HepG2 (cell line): Measurements from ENCODE around the gene COMP. TPM values are rescaled to one million over a fixed set of nuclear protein-coding genes. Genes with fewer than 3 reads are reported as not detected.

Experiments
- ATAC-seq: fragments of 200-7000 bp; cut with Tn5 transposase; 3 replicates; pipeline ENCODE4 v1.9.1; 2020; ENCODE audit warnings: mild to moderate bottlenecking, moderate library complexity
- BruUV-seq: library from RNA; stranded (reverse); fragments of 400-500 nt; replicated peaks from 2 replicates; lab custom pipeline; 2021; lab: Mats Ljungman, UMichigan
- CTCF ChIA-PET: fragments of 300-600 bp; formaldehyde crosslinking; extraction: SDS; loops from one replicate; lab custom pipeline; 2021; ENCODE audit warnings: low total read pairs, inconsistent platforms, low intra/inter-chr PET ratio; lab: Yijun Ruan, JAX
- POLR2A ChIA-PET: fragments of 350-600 bp; sonication (Branson Sonifier 250); formaldehyde crosslinking; loops from one replicate; lab custom pipeline; 2020; ENCODE audit warnings: antibody characterized with exemption, inconsistent platforms; lab: Yijun Ruan, JAX
- DNase-seq: peaks from one replicate; pipeline ENCODE4 v3.0.0-alpha.2; 2015; ENCODE audit warnings: low spot score
- FAIRE-seq: peaks from 3 replicates; lab custom pipeline; 2011; peaks lifted over from hg19 to GRCh38; lab: Jason Lieb, UNC
- H2AFZ ChIP-seq: one replicate; pipeline ENCODE4 v1.6.1; 2011; ENCODE audit warnings: low read length, inconsistent platforms
- H3K27ac ChIP-seq: fragments of 300-600 bp; 3 replicates; pipeline ENCODE4 v1.8.0; 2011; ENCODE audit warnings: mixed run types, mild to moderate bottlenecking, mixed read lengths, low read length, inconsistent platforms; ENCODE audit not compliant: insufficient read depth; ENCODE audit errors: extremely low read length
- H3K27me3 ChIP-seq, 2 experiments: fragments of 200-600 bp in 1 of 2; 2 replicates in 1 of 2; 3 replicates in 1 of 2; pipeline versions ENCODE4 v1.6.0 to v1.8.0; 2011; ENCODE audit warnings: low read length in 2 of 2, mild to moderate bottlenecking in 2 of 2, moderate library complexity in 2 of 2, inconsistent platforms in 1 of 2; ENCODE audit not compliant: insufficient read depth in 2 of 2, control insufficient read depth in 1 of 2
- H3K36me3 ChIP-seq, 2 experiments: fragments of 200-600 bp in 1 of 2; replicated peaks in 1 of 2; 2 replicates in 1 of 2; 3 replicates in 1 of 2; pipeline versions ENCODE4 v1.5.1 to v1.8.0; 2011; ENCODE audit warnings: low read length in 2 of 2, inconsistent platforms in 1 of 2; ENCODE audit not compliant: insufficient read depth in 2 of 2, control insufficient read depth in 1 of 2
- H3K4me1 ChIP-seq: 2 replicates; pipeline ENCODE4 v1.5.1; 2012; ENCODE audit warnings: low read length, inconsistent platforms; ENCODE audit not compliant: insufficient read depth
- H3K4me2 ChIP-seq: 2 replicates; pipeline ENCODE4 v1.6.0; 2011; ENCODE audit warnings: low read depth, low read length, inconsistent platforms
- H3K4me3 ChIP-seq, 3 experiments: fragments of 200-600 bp in 1 of 3; sonication (generic), shearing (Covaris generic) in 1 of 3; replicated peaks in 1 of 3; 2 replicates each; pipeline ENCODE4 v1.5.1; 2011 to 2016; ENCODE audit warnings: low read length in 3 of 3, inconsistent platforms in 2 of 3, low read depth in 2 of 3, mild to moderate bottlenecking in 2 of 3, control low read depth in 1 of 3, mixed read lengths in 1 of 3; ENCODE audit not compliant: insufficient read depth in 1 of 3
- H3K79me2 ChIP-seq: one replicate; pipeline ENCODE4 v1.6.1; 2011; ENCODE audit warnings: low read length, inconsistent platforms; ENCODE audit not compliant: insufficient read depth
- H3K9ac ChIP-seq: 2 replicates; pipeline ENCODE4 v1.6.0; 2011; ENCODE audit warnings: mild to moderate bottlenecking, low read depth, low read length, inconsistent platforms; ENCODE audit not compliant: insufficient read depth
- H3K9me3 ChIP-seq: 2 replicates; pipeline ENCODE4 v1.5.1; 2012; ENCODE audit warnings: mild to moderate bottlenecking, low read length
- H4K20me1 ChIP-seq: 2 replicates; pipeline ENCODE4 v1.6.0; 2011; ENCODE audit warnings: inconsistent platforms, mild to moderate bottlenecking, low read length, moderate library complexity; ENCODE audit not compliant: insufficient read depth
- FOXA1 ChIP-seq, 2 experiments: fragments of 450-650 bp in 1 of 2; sonication (generic) in 1 of 2; formaldehyde crosslinking in 1 of 2; IDR thresholded peaks; 2 replicates each; pipeline versions ENCODE4 v1.4.0 to v1.6.1; 2016 to 2020; ENCODE audit warnings: missing genetic modification reagents in 1 of 2
- GPN1 ChIP-seq: sonication (generic); formaldehyde crosslinking; IDR thresholded peaks from 2 replicates; pipeline ENCODE4 v1.5.1; 2020; ENCODE audit warnings: missing genetic modification reagents, borderline replicate concordance
- MLLT10 ChIP-seq: sonication (generic); formaldehyde crosslinking; IDR thresholded peaks from 2 replicates; pipeline ENCODE4 v1.4.0; 2020; ENCODE audit warnings: missing genetic modification reagents
- THYN1 ChIP-seq: sonication (generic); formaldehyde crosslinking; IDR thresholded peaks from 2 replicates; pipeline ENCODE4 v1.8.1; 2023; ENCODE audit warnings: low read depth, mild to moderate bottlenecking, moderate library complexity, missing genetic modification reagents, borderline replicate concordance
- ZNF276 ChIP-seq: sonication (generic); formaldehyde crosslinking; IDR thresholded peaks from 2 replicates; pipeline ENCODE4 v1.4.0; 2020; ENCODE audit warnings: mild to moderate bottlenecking, low read depth, missing genetic modification reagents
- ZNF713 ChIP-seq: sonication (generic); formaldehyde crosslinking; IDR thresholded peaks from 2 replicates; pipeline ENCODE4 v1.4.0; 2020; ENCODE audit warnings: mild to moderate bottlenecking, missing genetic modification reagents
- ZNF878 ChIP-seq: sonication (generic); formaldehyde crosslinking; IDR thresholded peaks from 2 replicates; pipeline ENCODE4 v1.8.1; 2023; ENCODE audit warnings: mild to moderate bottlenecking, missing genetic modification reagents, moderate library complexity
- in situ Hi-C: cut with HindIII; loops from 2 replicates; pipeline ENCODE4 v1.10.0; 2017; ENCODE audit warnings: low pct_unique_long_range_greater_than_20kb; ENCODE audit not compliant: extremely low pct_ligation_motif_present
- intact Hi-C: fragments of 100-400 bp; cut with micrococcal nuclease; formaldehyde crosslinking; loops from one replicate; pipeline ENCODE4 v1.10.0; 2022; ENCODE audit not compliant: unreplicated experiment
- polyA plus RNA-seq, 8 experiments: library from polyadenylated mRNA; depleted of rRNA in 3 of 8; stranded (reverse) in 7 of 8; unstranded in 1 of 8; fragments of >200 nt; fragmentation: Illumina TruSeq in 4 of 8; extraction: Trizol in 4 of 8; gene quantifications; 2 replicates each; pipeline versions ENCODE4 v1.2.1 to v1.2.3, GENCODE V29; 2011 to 2016; ENCODE audit warnings: low read depth in 4 of 8, missing spikeins in 1 of 8, mixed read lengths in 1 of 8; ENCODE audit not compliant: insufficient read depth in 1 of 8
- total RNA-seq, 5 experiments: library from RNA; depleted of rRNA; stranded (reverse); fragments of >200 nt; fragmentation: Illumina TruSeq; extraction: Trizol; gene quantifications; 2 replicates each; pipeline ENCODE4 v1.2.3, GENCODE V29; 2016; ENCODE audit warnings: low read depth in 1 of 5
- TF ChIP-seq, protein P1 (sequence below): sonication (generic); formaldehyde crosslinking; IDR thresholded peaks from 2 replicates; pipeline ENCODE4 v1.5.0; 2020; ENCODE audit warnings: mild to moderate bottlenecking, missing genetic modification reagents, borderline replicate concordance
- TF ChIP-seq, protein P2 (sequence below): sonication (generic); formaldehyde crosslinking; IDR thresholded peaks from 2 replicates; pipeline ENCODE4 v1.4.0; 2020; ENCODE audit warnings: missing genetic modification reagents, borderline replicate concordance

COMP gene
- total and polyA plus RNA-seq, 2 of the 13 experiments (the other 11 are each of a cell fraction or from before 2014, with no cell fraction given) = 0.04 to 0.13 TPM

GRCh38 chr19:18799389-18799970 lies 8.4 kb upstream of the COMP start:
- Histone ChIP-seq H3K27me3 (peaks cover 2 to 19% of the 10 kb centered on the region in 2 experiments; a peak in 3 of 5 replicates), H4K20me1 (no peaks in the 10 kb centered on the region), H2AFZ (no peak overlapping the region), H3K36me3 (no peaks in the 10 kb centered on the region), H3K27ac (no peak overlapping the region), H3K4me2 (no peak overlapping the region), H3K9me3 (no peaks in the 10 kb centered on the region), H3K79me2 (no peaks in the 10 kb centered on the region), H3K9ac (no peak overlapping the region), H3K4me1 (peaks cover 70% of the 10 kb centered on the region), H3K4me3 (no peak overlapping the region)
- ATAC-seq (no peak), FAIRE-seq (no peak), DNase-seq (no peak)
- TF ChIP-seq ZNF878 (CRISPR knock-in tag) (no peak), ZNF713 (CRISPR knock-in tag) (no peak), FOXA1 (IDR thresholded peaks at IDR 0.05) (0 out of 2 replicates have a peak, but pooled peaks have one; percentile 4), FOXA1 (CRISPR knock-in tag; IDR thresholded peaks at IDR 0.05) (no peak), MLLT10 (CRISPR knock-in tag) (no peak), THYN1 (CRISPR knock-in tag) (no peak), GPN1 (CRISPR knock-in tag) (no peak), ZNF276 (CRISPR knock-in tag) (no peak)
- TF ChIP-seq, protein P1, sequence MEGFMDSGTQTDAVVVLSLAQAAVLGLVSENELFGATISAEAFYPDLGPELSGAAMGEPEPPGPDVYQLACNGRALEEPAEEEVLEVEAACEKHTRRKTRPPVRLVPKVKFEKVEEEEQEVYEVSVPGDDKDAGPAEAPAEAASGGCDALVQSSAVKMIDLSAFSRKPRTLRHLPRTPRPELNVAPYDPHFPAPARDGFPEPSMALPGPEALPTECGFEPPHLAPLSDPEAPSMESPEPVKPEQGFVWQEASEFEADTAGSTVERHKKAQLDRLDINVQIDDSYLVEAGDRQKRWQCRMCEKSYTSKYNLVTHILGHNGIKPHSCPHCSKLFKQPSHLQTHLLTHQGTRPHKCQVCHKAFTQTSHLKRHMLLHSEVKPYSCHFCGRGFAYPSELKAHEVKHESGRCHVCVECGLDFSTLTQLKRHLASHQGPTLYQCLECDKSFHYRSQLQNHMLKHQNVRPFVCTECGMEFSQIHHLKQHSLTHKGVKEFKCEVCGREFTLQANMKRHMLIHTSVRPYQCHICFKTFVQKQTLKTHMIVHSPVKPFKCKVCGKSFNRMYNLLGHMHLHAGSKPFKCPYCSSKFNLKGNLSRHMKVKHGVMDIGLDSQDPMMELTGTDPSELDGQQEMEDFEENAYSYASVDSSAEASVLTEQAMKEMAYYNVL (CRISPR knock-in tag) = peak; percentile 39; the same call in 1 of the 2 replicates
- TF ChIP-seq, protein P2, sequence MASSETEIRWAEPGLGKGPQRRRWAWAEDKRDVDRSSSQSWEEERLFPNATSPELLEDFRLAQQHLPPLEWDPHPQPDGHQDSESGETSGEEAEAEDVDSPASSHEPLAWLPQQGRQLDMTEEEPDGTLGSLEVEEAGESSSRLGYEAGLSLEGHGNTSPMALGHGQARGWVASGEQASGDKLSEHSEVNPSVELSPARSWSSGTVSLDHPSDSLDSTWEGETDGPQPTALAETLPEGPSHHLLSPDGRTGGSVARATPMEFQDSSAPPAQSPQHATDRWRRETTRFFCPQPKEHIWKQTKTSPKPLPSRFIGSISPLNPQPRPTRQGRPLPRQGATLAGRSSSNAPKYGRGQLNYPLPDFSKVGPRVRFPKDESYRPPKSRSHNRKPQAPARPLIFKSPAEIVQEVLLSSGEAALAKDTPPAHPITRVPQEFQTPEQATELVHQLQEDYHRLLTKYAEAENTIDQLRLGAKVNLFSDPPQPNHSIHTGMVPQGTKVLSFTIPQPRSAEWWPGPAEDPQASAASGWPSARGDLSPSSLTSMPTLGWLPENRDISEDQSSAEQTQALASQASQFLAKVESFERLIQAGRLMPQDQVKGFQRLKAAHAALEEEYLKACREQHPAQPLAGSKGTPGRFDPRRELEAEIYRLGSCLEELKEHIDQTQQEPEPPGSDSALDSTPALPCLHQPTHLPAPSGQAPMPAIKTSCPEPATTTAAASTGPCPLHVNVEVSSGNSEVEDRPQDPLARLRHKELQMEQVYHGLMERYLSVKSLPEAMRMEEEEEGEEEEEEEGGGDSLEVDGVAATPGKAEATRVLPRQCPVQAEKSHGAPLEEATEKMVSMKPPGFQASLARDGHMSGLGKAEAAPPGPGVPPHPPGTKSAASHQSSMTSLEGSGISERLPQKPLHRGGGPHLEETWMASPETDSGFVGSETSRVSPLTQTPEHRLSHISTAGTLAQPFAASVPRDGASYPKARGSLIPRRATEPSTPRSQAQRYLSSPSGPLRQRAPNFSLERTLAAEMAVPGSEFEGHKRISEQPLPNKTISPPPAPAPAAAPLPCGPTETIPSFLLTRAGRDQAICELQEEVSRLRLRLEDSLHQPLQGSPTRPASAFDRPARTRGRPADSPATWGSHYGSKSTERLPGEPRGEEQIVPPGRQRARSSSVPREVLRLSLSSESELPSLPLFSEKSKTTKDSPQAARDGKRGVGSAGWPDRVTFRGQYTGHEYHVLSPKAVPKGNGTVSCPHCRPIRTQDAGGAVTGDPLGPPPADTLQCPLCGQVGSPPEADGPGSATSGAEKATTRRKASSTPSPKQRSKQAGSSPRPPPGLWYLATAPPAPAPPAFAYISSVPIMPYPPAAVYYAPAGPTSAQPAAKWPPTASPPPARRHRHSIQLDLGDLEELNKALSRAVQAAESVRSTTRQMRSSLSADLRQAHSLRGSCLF = no peak
- intact Hi-C loops = loop anchor here (5.0 kb wide), 1 partner anchor 33 kb away; the partner anchor contains the start of gene UPF1
- no TSS peak for BruUV-seq
- in situ Hi-C loops = no loop called here
- ChIA-PET POLR2A (no interaction called here), CTCF (no interaction called here)
